GM21390 (cell line): ENCODE results near the gene NDUFA9.

Source experiments
- ATAC-seq: cut with Tn5 transposase; IDR thresholded peaks from one replicate; pipeline ENCODE4 v1.9.1; 2021; ENCODE audit not compliant: unreplicated experiment

Gene NDUFA9

GRCh38 chr12:4690760-4691159 lies 41.8 kb downstream of the NDUFA9 start:
- ATAC-seq = no peak
